CD4-positive, alpha-beta T cell (primary cell): ENCODE measurements around the gene SRSF6. TPM values are rescaled to one million over a fixed set of nuclear protein-coding genes. Genes with fewer than 3 reads are reported as not detected.
"Not testable (repeated sequence)": the region's sequence is repeated elsewhere in the genome, so short reads cannot be mapped to it uniquely, and the experiment has no call there.

Source experiments
- ATAC-seq: fragments of 200-7000 bp; cut with Tn5 transposase; one replicate; pipeline ENCODE4 v1.10.0; 2022; ENCODE audit warnings: mild to moderate bottlenecking; ENCODE audit not compliant: poor library complexity
- CTCF ChIA-PET: fragments of 350-600 bp; sonication (Branson Sonifier 250); formaldehyde crosslinking; loops from one replicate; lab custom pipeline; 2021; ENCODE audit warnings: antibody characterized with exemption, inconsistent platforms; lab: Charles Lee
- POLR2A ChIA-PET: fragments of 350-600 bp; sonication (Branson Sonifier 250); formaldehyde crosslinking; loops from one replicate; lab custom pipeline; 2021; ENCODE audit warnings: antibody characterized with exemption, inconsistent platforms; lab: Charles Lee
- DNase-seq, 14 experiments: peaks; one replicate each; pipeline ENCODE4 v3.0.0-alpha.2; 2013 to 2020; ENCODE audit warnings: mixed read lengths in 2 of 14
- H3K27ac ChIP-seq, 2 donors: one replicate each; pipeline versions ENCODE4 v1.5.1 to v1.7.0; 2013; ENCODE audit warnings: low read length in 2 of 2, low read depth in 1 of 2, mild to moderate bottlenecking in 1 of 2
- H3K27me3 ChIP-seq, 2 experiments: 1 replicate in 1 of 2; 2 replicates in 1 of 2; pipeline versions ENCODE4 v1.6.1 to v1.7.0; 2013; ENCODE audit warnings: low read length in 2 of 2, control low read depth in 1 of 2, mild to moderate bottlenecking in 1 of 2, moderate library complexity in 1 of 2; ENCODE audit not compliant: insufficient read depth in 2 of 2, control insufficient read depth in 1 of 2
- H3K36me3 ChIP-seq: one replicate; pipeline ENCODE4 v1.6.1; 2013; ENCODE audit warnings: low read length, control low read depth; ENCODE audit not compliant: insufficient read depth
- H3K4me1 ChIP-seq: one replicate; pipeline ENCODE4 v1.6.1; 2013; ENCODE audit warnings: low read length, control low read depth; ENCODE audit not compliant: insufficient read depth
- H3K4me3 ChIP-seq: one replicate; pipeline ENCODE4 v1.5.1; 2013; ENCODE audit warnings: mild to moderate bottlenecking, low read length, moderate library complexity
- H3K9me3 ChIP-seq, 2 experiments: 1 replicate in 1 of 2; 2 replicates in 1 of 2; pipeline versions ENCODE4 v1.6.1 to v1.7.0; 2013; ENCODE audit warnings: low read length in 2 of 2, mild to moderate bottlenecking in 2 of 2, control low read depth in 1 of 2, moderate library complexity in 1 of 2; ENCODE audit not compliant: control insufficient read depth in 1 of 2, insufficient read depth in 1 of 2
- H3K27ac Mint-ChIP-seq: one replicate; pipeline ENCODE4 v1.8.0; 2020; ENCODE audit warnings: mixed read lengths
- H3K27me3 Mint-ChIP-seq: one replicate; pipeline ENCODE4 v1.8.0; 2021; ENCODE audit warnings: mixed read lengths
- H3K36me3 Mint-ChIP-seq: one replicate; pipeline ENCODE4 v1.8.0; 2021; ENCODE audit warnings: low read depth, mixed read lengths
- H3K4me1 Mint-ChIP-seq: one replicate; pipeline ENCODE4 v1.8.0; 2021; ENCODE audit warnings: low read depth, mixed read lengths
- H3K4me3 Mint-ChIP-seq: one replicate; pipeline ENCODE4 v1.8.0; 2020; ENCODE audit warnings: mild to moderate bottlenecking, mixed read lengths
- H3K9me3 Mint-ChIP-seq: one replicate; pipeline ENCODE4 v1.8.0; 2020; ENCODE audit warnings: mixed read lengths
- intact Hi-C, 2 experiments: fragments of 100-400 bp; cut with DNase I in 1 of 2; cut with micrococcal nuclease in 1 of 2; formaldehyde crosslinking; loops; one replicate each; pipeline versions ENCODE4 v1.15.1 to v1.9.0; 2023 to 2025; cut with DNase I, micrococcal nuclease
- total RNA-seq, 174 experiments: library from RNA in 2 of 174; stranded (reverse) in 2 of 174; gene quantifications; one replicate each; pipeline ENCODE4 v1.2.3 and lab custom pipeline; 2021 to 2026
- TF ChIP-seq, protein P1 (sequence below): fragments of 200-600 bp; IDR thresholded peaks from one replicate; pipeline ENCODE4 v1.8.0; 2022; ENCODE audit warnings: antibody characterized with exemption, mild to moderate bottlenecking

The SRSF6 gene
- total RNA-seq, 2 experiments from 2014 or later: 312 to 313 TPM

DNA sequence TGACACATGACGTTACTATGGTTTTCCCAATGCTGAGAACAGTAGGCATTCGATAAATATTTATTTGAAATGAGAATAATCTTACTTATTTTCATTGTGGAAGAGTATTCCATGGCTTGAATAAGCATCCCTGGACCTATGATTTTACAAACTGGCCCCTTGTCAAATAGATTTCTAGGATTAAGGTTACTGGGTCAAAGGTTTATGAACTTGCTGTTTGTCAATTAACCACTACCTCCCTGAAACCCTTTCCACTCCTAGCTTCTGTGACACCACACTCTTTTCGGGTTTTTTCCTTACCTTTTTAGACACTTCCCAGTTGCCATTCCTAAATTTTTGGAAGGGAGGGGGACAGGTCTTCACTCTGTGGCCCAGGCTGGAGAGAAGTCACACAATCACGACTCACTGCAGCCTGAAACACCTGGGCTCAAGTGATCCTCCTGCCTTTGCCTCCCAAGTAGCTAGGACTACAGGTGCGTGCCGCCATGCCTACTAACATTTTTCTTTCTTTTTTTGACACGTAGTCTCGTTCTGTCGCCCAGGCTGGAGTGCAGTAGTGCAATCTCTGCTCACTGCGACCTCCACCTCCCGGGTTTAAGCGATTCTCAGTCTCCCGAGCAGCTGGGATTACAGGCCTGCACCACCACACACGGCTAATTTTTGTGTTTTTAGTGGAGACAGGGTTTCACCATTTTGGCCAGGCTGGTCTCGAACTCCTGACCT is 5.1 kb upstream of the SRSF6 start:
- ChIA-PET CTCF (interaction anchor here (0.6 kb wide), 1 partner anchor 15 kb away, joined by 3 read pairs; no protein-coding TSS in a partner anchor), POLR2A (no interaction called here)
- Histone ChIP-seq H3K4me3 (no peak overlapping the region), H3K36me3 (no peaks in the 10 kb centered on the region), H3K27me3 (peaks cover 8 to 9% of the 10 kb centered on the region in 2 experiments), H3K4me1 (peaks cover 15% of the 10 kb centered on the region), H3K9me3 (no peaks in the 10 kb centered on the region), H3K27ac (no peak overlapping the region)
- Mint-ChIP-seq H3K4me3 (no peak overlapping the region), H3K4me1 (peaks cover 15% of the 10 kb centered on the region), H3K36me3 (peaks cover 7% of the 10 kb centered on the region), H3K27ac (no peak overlapping the region), H3K9me3 (no peaks in the 10 kb centered on the region), H3K27me3 (peaks cover 38% of the 10 kb centered on the region)
- TF ChIP-seq, protein P1, sequence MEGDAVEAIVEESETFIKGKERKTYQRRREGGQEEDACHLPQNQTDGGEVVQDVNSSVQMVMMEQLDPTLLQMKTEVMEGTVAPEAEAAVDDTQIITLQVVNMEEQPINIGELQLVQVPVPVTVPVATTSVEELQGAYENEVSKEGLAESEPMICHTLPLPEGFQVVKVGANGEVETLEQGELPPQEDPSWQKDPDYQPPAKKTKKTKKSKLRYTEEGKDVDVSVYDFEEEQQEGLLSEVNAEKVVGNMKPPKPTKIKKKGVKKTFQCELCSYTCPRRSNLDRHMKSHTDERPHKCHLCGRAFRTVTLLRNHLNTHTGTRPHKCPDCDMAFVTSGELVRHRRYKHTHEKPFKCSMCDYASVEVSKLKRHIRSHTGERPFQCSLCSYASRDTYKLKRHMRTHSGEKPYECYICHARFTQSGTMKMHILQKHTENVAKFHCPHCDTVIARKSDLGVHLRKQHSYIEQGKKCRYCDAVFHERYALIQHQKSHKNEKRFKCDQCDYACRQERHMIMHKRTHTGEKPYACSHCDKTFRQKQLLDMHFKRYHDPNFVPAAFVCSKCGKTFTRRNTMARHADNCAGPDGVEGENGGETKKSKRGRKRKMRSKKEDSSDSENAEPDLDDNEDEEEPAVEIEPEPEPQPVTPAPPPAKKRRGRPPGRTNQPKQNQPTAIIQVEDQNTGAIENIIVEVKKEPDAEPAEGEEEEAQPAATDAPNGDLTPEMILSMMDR: no peak
- intact Hi-C loops: loop anchor here in 1 of 2 experiments (10.0 kb wide), 3 partner anchors 862 to 1838 kb away; partner anchors contain the start of genes CHD6, FITM2 and YWHAB
- ATAC-seq (no peak), DNase-seq (no peak)

DNA sequence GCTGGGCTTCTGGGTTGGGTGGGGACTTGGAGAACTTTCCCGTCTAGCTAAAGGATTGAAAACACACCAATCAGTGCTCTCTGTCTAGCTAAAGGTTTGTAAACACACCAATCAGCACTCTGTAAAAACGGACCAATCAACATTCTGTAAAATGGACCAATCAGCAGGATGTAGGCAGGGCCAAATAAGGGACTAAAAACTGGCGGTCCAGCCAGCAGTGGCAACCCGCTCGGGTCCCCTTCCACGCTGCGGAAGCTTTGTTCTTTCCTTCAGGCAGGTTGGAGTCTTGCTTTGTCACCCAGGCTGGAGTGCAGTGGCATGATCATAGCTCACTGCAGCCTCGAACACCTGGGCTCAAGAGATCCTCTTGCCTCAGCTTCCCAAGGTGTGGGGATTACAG is 1.4 kb upstream of the SRSF6 start:
- H3K9me3 Mint-ChIP-seq, H3K27ac Mint-ChIP-seq, H3K27ac ChIP-seq, ATAC-seq, H3K27me3 ChIP-seq, H3K4me3 ChIP-seq, H3K9me3 ChIP-seq: not testable (repeated sequence)
- H3K36me3 ChIP-seq: peaks cover 24% of the 10 kb centered on the region
- intact Hi-C loops: loop anchor here (2.0 to 10.0 kb wide), 7 partner anchors 56 to 1841 kb away; partner anchors contain the start of genes CHD6 (in 1 of the 2), FITM2 (in 1 of the 2), OSER1 (in 1 of the 2) and YWHAB (in 1 of the 2)
- POLR2A ChIA-PET: interaction anchor here (0.6 to 2.9 kb wide), 9 partner anchors 10 to 1764 kb away, joined by 3 to 26 read pairs (median 6); partner anchors contain the start of gene IFT52
- H3K27me3 Mint-ChIP-seq: peaks cover 16% of the 10 kb centered on the region
- peaks cover 36% of the 10 kb centered on the region for H3K36me3 Mint-ChIP-seq
- peak overlapping the region; percentile 94 for H3K4me3 Mint-ChIP-seq
- DNase-seq: peak in 1 of 14 experiments; percentile 7
- H3K4me1 Mint-ChIP-seq: peaks cover 37% of the 10 kb centered on the region
- H3K4me1 ChIP-seq: peaks cover 18% of the 10 kb centered on the region
- CTCF ChIA-PET: interaction anchor here (1.2 kb wide), 1 partner anchor 734 kb away, joined by 3 read pairs; no protein-coding TSS in a partner anchor

DNA sequence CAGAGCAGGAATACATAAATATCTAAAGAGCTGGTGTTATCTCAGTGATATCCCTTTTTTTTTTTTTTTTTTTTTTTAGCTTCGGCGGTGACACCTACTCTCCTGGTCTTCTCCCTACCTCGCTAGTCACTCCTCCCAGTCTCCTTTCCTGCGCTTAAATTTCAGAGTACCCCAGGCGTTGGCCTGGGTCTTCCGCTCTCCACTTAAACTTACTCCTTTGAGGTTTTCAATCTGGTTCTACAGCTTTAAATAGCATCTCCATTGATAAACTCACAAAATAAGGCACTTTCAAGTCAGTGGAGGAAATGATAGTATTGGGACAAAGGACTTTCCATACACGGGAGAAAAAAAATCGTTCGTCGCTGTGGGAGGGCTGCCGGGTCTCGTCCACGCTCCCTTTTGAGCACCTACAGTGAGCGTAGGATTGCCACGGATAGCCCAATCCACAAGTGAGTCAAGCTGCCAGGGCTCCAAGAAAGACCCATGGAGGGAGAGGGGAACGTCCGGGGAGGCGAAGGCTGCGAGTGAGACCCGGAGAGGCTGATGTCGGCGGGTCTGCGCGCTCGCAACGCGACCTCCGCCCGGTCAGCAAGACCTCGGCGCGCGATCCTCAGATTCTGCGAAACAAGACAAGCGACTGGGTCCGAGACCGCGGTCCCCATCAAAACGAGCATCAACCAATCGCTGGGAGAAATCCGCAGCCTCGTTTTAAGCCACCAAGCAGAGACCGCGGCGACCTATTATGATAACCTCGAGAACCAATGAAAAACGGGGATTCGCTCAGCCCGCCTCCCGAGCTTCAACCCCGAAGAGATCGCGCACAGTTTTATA is 672 bp upstream of the SRSF6 start:
- Histone ChIP-seq H3K9me3 (no peaks in the 10 kb centered on the region), H3K27ac (peak overlapping the region; percentile 99 to 100), H3K4me1 (peaks cover 18% of the 10 kb centered on the region), H3K27me3 (peaks cover 0 to 8% of the 10 kb centered on the region in 2 experiments), H3K4me3 (peak overlapping the region; percentile 86), H3K36me3 (peaks cover 31% of the 10 kb centered on the region)
- Mint-ChIP-seq H3K9me3 (no peaks in the 10 kb centered on the region), H3K4me1 (peaks cover 37% of the 10 kb centered on the region), H3K27ac (peak overlapping the region; percentile 95), H3K36me3 (peaks cover 44% of the 10 kb centered on the region), H3K4me3 (peak overlapping the region; percentile 94), H3K27me3 (peaks cover 13% of the 10 kb centered on the region)
- intact Hi-C loops: loop anchor here (1.0 to 10.0 kb wide), 8 partner anchors 48 to 1842 kb away; partner anchors contain the start of genes CHD6 (in 1 of the 2), FITM2 (in 1 of the 2), OSER1 (in 1 of the 2) and YWHAB (in 1 of the 2)
- ATAC-seq (peak; percentile 78), DNase-seq (peak; percentile 70 to 94 (median 80))
- TF ChIP-seq, protein P1: no peak
- POLR2A ChIA-PET: interaction anchor here (0.6 to 2.9 kb wide), 15 partner anchors 9 to 1916 kb away, joined by 3 to 26 read pairs (median 3); partner anchors contain the start of gene IFT52
- CTCF ChIA-PET: interaction anchor here (1.2 kb wide), 1 partner anchor 733 kb away, joined by 3 read pairs; no protein-coding TSS in a partner anchor
